ENCODE measurements around the gene NRF1.

DNA sequence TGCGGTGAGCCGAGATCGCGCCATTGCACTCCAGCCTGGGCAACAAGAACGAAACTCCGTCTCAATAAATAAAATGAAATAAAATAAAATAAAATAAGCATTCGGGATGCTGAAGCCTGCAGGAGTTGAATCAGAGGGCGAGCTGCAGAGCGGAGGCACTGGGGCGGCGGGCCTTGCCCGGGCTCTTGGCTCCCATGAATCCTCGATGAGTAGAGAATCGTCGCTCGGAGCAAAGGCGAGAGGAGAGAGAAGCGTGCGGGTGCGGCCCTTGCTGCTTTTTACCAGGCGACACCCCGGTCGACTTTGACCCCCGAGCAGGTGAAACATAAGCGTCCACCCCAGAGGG is 172.9 kb downstream of the NRF1 start:
- TF ChIP-seq, protein P1, sequence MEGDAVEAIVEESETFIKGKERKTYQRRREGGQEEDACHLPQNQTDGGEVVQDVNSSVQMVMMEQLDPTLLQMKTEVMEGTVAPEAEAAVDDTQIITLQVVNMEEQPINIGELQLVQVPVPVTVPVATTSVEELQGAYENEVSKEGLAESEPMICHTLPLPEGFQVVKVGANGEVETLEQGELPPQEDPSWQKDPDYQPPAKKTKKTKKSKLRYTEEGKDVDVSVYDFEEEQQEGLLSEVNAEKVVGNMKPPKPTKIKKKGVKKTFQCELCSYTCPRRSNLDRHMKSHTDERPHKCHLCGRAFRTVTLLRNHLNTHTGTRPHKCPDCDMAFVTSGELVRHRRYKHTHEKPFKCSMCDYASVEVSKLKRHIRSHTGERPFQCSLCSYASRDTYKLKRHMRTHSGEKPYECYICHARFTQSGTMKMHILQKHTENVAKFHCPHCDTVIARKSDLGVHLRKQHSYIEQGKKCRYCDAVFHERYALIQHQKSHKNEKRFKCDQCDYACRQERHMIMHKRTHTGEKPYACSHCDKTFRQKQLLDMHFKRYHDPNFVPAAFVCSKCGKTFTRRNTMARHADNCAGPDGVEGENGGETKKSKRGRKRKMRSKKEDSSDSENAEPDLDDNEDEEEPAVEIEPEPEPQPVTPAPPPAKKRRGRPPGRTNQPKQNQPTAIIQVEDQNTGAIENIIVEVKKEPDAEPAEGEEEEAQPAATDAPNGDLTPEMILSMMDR (IDR thresholded peaks at IDR 0.05): no peak
- TF ChIP-seq POLR2A (IDR thresholded peaks at IDR 0.05): no peak

Measured in ovary (tissue), 3 donors.